ENCODE results near the gene TENT5C.

DNA sequence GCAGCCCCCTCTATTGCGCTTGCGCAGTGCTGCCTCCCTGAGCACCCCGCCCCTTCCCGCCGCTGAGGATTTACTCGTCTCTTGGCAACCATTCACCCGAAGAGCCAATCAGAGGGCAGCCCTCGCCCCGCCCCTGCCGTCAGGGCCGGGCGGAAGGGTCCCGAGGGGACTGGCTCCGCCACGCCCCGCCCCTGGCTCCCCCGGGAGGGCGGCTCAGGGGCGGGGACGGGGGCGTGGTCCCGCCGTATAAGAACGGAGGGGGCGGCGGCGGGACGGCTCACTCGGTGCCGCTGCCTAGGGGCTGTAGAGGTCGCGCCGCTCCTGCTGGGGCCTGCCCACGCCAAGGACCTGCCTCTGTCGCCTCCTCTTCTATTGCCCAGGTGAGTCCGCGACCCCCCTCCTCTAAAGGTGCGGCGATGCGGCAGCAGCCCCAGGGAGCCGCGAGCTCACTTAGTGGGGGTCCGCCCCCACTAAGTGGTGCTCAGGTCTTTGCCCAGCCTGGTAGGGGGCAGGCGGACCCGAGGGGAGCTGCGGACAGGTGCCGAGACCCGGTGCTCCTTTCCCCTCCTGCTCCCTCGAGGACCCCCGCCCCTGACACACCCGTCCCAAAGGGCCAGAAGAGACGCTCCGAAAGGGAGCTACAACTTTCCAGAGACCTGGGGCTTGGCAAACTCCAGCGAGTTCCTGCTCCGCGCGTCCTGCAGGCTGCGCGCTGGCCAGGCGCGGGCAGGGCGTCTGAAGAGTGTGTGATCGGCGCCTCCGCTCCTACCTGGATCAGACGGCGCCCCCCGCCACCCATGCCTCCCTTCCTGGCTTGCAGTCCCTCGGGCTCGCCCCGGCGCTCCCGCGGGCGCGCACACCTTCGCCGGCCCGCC lies at the start of gene TENT5C:
- TF ChIP-seq ZNF549 (CRISPR knock-in tag; IDR thresholded peaks at IDR 0.05) (no peak), ZKSCAN5 (CRISPR knock-in tag; IDR thresholded peaks at IDR 0.05) (no peak), NBN (conservative IDR thresholded peaks at IDR 0.05) (no peak), ZBTB1 (CRISPR knock-in tag; IDR thresholded peaks at IDR 0.05; ENCODE audit: borderline replicate concordance) (no peak), ZBTB21 (CRISPR knock-in tag; IDR thresholded peaks at IDR 0.05) (no peak), NR2F2 (IDR thresholded peaks at IDR 0.05; ENCODE audit: borderline replicate concordance, low read depth) (no peak), POLR2A (IDR thresholded peaks at IDR 0.05; ENCODE audit: insufficient read depth in 1 of 2, low read depth in 2 of 2, low read length in 2 of 2) (peak; percentile 63 to 82; a peak in 3 of 4 replicates), MEIS2 (CRISPR knock-in tag; IDR thresholded peaks at IDR 0.05) (no peak), GATAD1 (CRISPR knock-in tag; IDR thresholded peaks at IDR 0.05) (no peak)
- TF ChIP-seq, protein P1, sequence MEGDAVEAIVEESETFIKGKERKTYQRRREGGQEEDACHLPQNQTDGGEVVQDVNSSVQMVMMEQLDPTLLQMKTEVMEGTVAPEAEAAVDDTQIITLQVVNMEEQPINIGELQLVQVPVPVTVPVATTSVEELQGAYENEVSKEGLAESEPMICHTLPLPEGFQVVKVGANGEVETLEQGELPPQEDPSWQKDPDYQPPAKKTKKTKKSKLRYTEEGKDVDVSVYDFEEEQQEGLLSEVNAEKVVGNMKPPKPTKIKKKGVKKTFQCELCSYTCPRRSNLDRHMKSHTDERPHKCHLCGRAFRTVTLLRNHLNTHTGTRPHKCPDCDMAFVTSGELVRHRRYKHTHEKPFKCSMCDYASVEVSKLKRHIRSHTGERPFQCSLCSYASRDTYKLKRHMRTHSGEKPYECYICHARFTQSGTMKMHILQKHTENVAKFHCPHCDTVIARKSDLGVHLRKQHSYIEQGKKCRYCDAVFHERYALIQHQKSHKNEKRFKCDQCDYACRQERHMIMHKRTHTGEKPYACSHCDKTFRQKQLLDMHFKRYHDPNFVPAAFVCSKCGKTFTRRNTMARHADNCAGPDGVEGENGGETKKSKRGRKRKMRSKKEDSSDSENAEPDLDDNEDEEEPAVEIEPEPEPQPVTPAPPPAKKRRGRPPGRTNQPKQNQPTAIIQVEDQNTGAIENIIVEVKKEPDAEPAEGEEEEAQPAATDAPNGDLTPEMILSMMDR (CRISPR knock-in tag; IDR thresholded peaks at IDR 0.05) = 0 out of 2 replicates have a peak, but pooled peaks have one; percentile 2
- TF ChIP-seq, protein P2, sequence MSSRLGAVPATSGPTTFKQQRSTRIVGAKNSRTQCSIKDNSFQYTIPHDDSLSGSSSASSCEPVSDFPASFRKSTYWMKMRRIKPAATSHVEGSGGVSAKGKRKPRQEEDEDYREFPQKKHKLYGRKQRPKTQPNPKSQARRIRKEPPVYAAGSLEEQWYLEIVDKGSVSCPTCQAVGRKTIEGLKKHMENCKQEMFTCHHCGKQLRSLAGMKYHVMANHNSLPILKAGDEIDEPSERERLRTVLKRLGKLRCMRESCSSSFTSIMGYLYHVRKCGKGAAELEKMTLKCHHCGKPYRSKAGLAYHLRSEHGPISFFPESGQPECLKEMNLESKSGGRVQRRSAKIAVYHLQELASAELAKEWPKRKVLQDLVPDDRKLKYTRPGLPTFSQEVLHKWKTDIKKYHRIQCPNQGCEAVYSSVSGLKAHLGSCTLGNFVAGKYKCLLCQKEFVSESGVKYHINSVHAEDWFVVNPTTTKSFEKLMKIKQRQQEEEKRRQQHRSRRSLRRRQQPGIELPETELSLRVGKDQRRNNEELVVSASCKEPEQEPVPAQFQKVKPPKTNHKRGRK (CRISPR knock-in tag; IDR thresholded peaks at IDR 0.05) = no peak
- TF ChIP-seq, protein P3, sequence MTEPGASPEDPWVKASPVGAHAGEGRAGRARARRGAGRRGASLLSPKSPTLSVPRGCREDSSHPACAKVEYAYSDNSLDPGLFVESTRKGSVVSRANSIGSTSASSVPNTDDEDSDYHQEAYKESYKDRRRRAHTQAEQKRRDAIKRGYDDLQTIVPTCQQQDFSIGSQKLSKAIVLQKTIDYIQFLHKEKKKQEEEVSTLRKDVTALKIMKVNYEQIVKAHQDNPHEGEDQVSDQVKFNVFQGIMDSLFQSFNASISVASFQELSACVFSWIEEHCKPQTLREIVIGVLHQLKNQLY (CRISPR knock-in tag; IDR thresholded peaks at IDR 0.05) = no peak

Data from HepG2 (cell line).